Calu3 (cell line): Measurements from ENCODE around the gene ITGAV. TPM values are rescaled to one million over a fixed set of nuclear protein-coding genes. Genes with fewer than 3 reads are reported as not detected.
A peak's percentile ranks its signal among the peaks of the same experiment; 100 is the strongest.

Source experiments
- BruUV-seq: library from RNA; stranded (reverse); fragments of 400-500 nt; replicated peaks from 2 replicates; lab custom pipeline; 2021; lab: Mats Ljungman, UMichigan
- CTCF ChIA-PET: fragments of 300-600 bp; sonication (Branson Sonifier 250); formaldehyde crosslinking; loops from one replicate; lab custom pipeline; 2022; ENCODE audit warnings: antibody characterized with exemption; lab: Charles Lee
- DNase-seq: peaks from one replicate; pipeline ENCODE4 v3.0.0; 2022
- H3K27ac Mint-ChIP-seq: one replicate; pipeline ENCODE4 v1.8.0; 2022; ENCODE audit warnings: mixed read lengths; ENCODE audit not compliant: unreplicated experiment
- H3K27me3 Mint-ChIP-seq: one replicate; pipeline ENCODE4 v1.8.0; 2022; ENCODE audit warnings: mixed read lengths; ENCODE audit not compliant: unreplicated experiment
- H3K36me3 Mint-ChIP-seq: one replicate; pipeline ENCODE4 v1.8.0; 2022; ENCODE audit warnings: mild to moderate bottlenecking, moderate library complexity, mixed read lengths; ENCODE audit not compliant: insufficient read depth, unreplicated experiment
- H3K4me1 Mint-ChIP-seq: one replicate; pipeline ENCODE4 v1.8.0; 2022; ENCODE audit warnings: mild to moderate bottlenecking, low read depth, mixed read lengths; ENCODE audit not compliant: unreplicated experiment
- H3K4me3 Mint-ChIP-seq: one replicate; pipeline ENCODE4 v1.8.0; 2022; ENCODE audit warnings: mild to moderate bottlenecking, low read depth, moderate library complexity, mixed read lengths; ENCODE audit not compliant: unreplicated experiment
- H3K9me3 Mint-ChIP-seq: one replicate; pipeline ENCODE4 v1.8.0; 2022; ENCODE audit warnings: low read depth, mixed read lengths; ENCODE audit not compliant: unreplicated experiment
- CTCF ChIP-seq: fragments of 200-600 bp; IDR thresholded peaks from one replicate; pipeline ENCODE4 v1.8.0; 2022; ENCODE audit warnings: antibody characterized with exemption; ENCODE audit not compliant: unreplicated experiment
- intact Hi-C: fragments of 100-400 bp; cut with micrococcal nuclease; formaldehyde crosslinking; loops from one replicate; pipeline ENCODE4 v1.10.0; 2022; ENCODE audit not compliant: unreplicated experiment
- total RNA-seq: library from RNA; stranded (reverse); gene quantifications from 2 replicates; pipeline ENCODE4 v1.2.3, GENCODE V29; 2022

Gene ITGAV
- total RNA-seq, 1 experiment from 2014 or later: 146 TPM

GRCh38 chr2:186644791-186645190 is 54.9 kb downstream of the ITGAV start:
- BruUV-seq: no TSS peak
- intact Hi-C loops: loop anchor here (5.0 kb wide), 1 partner anchor 52 kb away; the partner anchor contains the start of gene ITGAV
- CTCF ChIA-PET: no interaction called here
- no peak for DNase-seq
- Mint-ChIP-seq H3K9me3 (no peaks in the 10 kb centered on the region), H3K27ac (peak overlapping the region; percentile 16), H3K27me3 (no peaks in the 10 kb centered on the region), H3K4me3 (no peak overlapping the region), H3K36me3 (peaks cover 29% of the 10 kb centered on the region), H3K4me1 (no peaks in the 10 kb centered on the region)
- TF ChIP-seq CTCF: no peak

GRCh38 chr2:186645999-186646398 is 56.1 kb downstream of the ITGAV start:
- Mint-ChIP-seq H3K4me1 (no peaks in the 10 kb centered on the region), H3K36me3 (peaks cover 36% of the 10 kb centered on the region), H3K27ac (no peak overlapping the region), H3K4me3 (no peak overlapping the region), H3K27me3 (no peaks in the 10 kb centered on the region), H3K9me3 (no peaks in the 10 kb centered on the region)
- CTCF ChIA-PET: no interaction called here
- no TSS peak for BruUV-seq
- intact Hi-C loops: no loop called here
- DNase-seq: no peak
- TF ChIP-seq CTCF: no peak

GRCh38 chr2:186648130-186648529 is 58.3 kb downstream of the ITGAV start:
- Mint-ChIP-seq H3K4me3 (no peak overlapping the region), H3K36me3 (peaks cover 26% of the 10 kb centered on the region), H3K4me1 (no peaks in the 10 kb centered on the region), H3K27me3 (no peaks in the 10 kb centered on the region), H3K27ac (no peak overlapping the region), H3K9me3 (no peaks in the 10 kb centered on the region)
- no TSS peak for BruUV-seq
- CTCF ChIA-PET: no interaction called here
- no peak for DNase-seq
- no peak for TF ChIP-seq CTCF
- intact Hi-C loops: no loop called here

- Mint-ChIP-seq H3K27me3 (no peaks in the 10 kb centered on the region), H3K4me1 (no peaks in the 10 kb centered on the region), H3K27ac (no peak overlapping the region), H3K36me3 (peaks cover 28% of the 10 kb centered on the region), H3K4me3 (no peak overlapping the region), H3K9me3 (no peaks in the 10 kb centered on the region)
- no peak for TF ChIP-seq CTCF
- intact Hi-C loops: no loop called here
- DNase-seq: no peak
- CTCF ChIA-PET: no interaction called here
- BruUV-seq: no TSS peak
These were observed 63.7 kb downstream of the ITGAV start for GRCh38 chr2:186653511-186653910.
